DOHH2 (cell line): Measurements from ENCODE around the gene FSTL1.

Experiments used
- CTCF ChIP-seq: fragments of 200-600 bp; sonication (generic); IDR thresholded peaks from one replicate; pipeline ENCODE4 v1.5.1; 2014; ENCODE audit warnings: antibody characterized with exemption, mild to moderate bottlenecking, low read depth, low read length; ENCODE audit not compliant: poor library complexity, severe bottlenecking
- EZH2phosphoT487 ChIP-seq: fragments of 200-600 bp; sonication (generic); IDR thresholded peaks from 2 replicates; pipeline ENCODE4 v1.6.1; 2017; ENCODE audit warnings: borderline replicate concordance, mild to moderate bottlenecking, antibody characterized with exemption, low read length, moderate library complexity, mixed read lengths

- no peak for TF ChIP-seq CTCF
- no peak for TF ChIP-seq EZH2phosphoT487
These were observed 30.3 kb upstream of the FSTL1 start for GRCh38 chr3:120481081-120481480.
